Measurements from ENCODE around the gene RTN4RL2.

DNA sequence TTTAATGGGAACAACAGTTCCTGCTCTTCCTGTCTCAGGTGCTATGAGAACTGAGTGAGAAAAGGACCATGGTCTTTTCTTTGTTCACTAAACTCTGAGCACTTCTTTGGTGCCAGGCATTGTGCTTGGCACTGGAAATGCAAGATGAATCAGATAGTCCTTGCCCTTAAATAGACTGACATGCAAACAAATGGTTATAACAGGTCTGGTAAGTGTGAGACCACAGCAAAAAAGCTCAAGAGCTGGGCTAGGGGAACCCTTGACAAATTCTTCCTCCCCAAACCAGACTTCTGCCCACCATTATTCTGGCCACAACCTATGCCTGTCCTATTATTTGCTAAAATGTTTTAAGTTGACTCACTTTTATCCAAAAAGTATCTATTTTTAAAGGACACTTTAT, 38.5 kb upstream of the RTN4RL2 start:
- TF ChIP-seq, protein P1, sequence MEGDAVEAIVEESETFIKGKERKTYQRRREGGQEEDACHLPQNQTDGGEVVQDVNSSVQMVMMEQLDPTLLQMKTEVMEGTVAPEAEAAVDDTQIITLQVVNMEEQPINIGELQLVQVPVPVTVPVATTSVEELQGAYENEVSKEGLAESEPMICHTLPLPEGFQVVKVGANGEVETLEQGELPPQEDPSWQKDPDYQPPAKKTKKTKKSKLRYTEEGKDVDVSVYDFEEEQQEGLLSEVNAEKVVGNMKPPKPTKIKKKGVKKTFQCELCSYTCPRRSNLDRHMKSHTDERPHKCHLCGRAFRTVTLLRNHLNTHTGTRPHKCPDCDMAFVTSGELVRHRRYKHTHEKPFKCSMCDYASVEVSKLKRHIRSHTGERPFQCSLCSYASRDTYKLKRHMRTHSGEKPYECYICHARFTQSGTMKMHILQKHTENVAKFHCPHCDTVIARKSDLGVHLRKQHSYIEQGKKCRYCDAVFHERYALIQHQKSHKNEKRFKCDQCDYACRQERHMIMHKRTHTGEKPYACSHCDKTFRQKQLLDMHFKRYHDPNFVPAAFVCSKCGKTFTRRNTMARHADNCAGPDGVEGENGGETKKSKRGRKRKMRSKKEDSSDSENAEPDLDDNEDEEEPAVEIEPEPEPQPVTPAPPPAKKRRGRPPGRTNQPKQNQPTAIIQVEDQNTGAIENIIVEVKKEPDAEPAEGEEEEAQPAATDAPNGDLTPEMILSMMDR (IDR thresholded peaks at IDR 0.05): no peak
- TF ChIP-seq POLR2AphosphoS5 (IDR thresholded peaks at IDR 0.05): no peak
- TF ChIP-seq POLR2A (IDR thresholded peaks at IDR 0.05): no peak
- no peak for TF ChIP-seq EP300 (IDR thresholded peaks at IDR 0.05)

All from gastroesophageal sphincter (tissue), 3 donors.